ENCODE results near the gene PRKCA.

- no peak for TF ChIP-seq CTCF (IDR thresholded peaks at IDR 0.05)
- no peak for TF ChIP-seq ZFX (IDR thresholded peaks at IDR 0.05; ENCODE audit: borderline replicate concordance)
Measured at GRCh38 chr17:66472123-66472522, 169.7 kb downstream of the PRKCA start.
